Mucosa of descending colon (tissue), 3 donors: Measurements from ENCODE around the gene YTHDF1. TPM values are rescaled to one million over a fixed set of nuclear protein-coding genes. Genes with fewer than 3 reads are reported as not detected.

Experiments
- ATAC-seq: fragments of 200-7000 bp; cut with Tn5 transposase; one replicate; pipeline ENCODE4 v1.9.1; 2020; ENCODE audit warnings: mild to moderate bottlenecking, moderate library complexity
- DNase-seq, 3 donors: peaks; one replicate each; pipeline ENCODE4 v3.0.0-alpha.2; 2020
- H3K36me3 ChIP-seq: fragments of 200-600 bp; one replicate; pipeline ENCODE4 v1.8.0; 2021; ENCODE audit warnings: low read depth, mild to moderate bottlenecking
- H3K4me1 ChIP-seq: fragments of 200-600 bp; one replicate; pipeline ENCODE4 v1.8.0; 2021; ENCODE audit warnings: low read depth, mild to moderate bottlenecking
- H3K4me3 ChIP-seq: fragments of 200-600 bp; one replicate; pipeline ENCODE4 v1.8.0; 2021; ENCODE audit warnings: mild to moderate bottlenecking
- H3K9me3 ChIP-seq: fragments of 200-600 bp; one replicate; pipeline ENCODE4 v1.8.0; 2021; ENCODE audit warnings: mild to moderate bottlenecking
- intact Hi-C, 2 donors: fragments of 100-400 bp; cut with DNase I in 1 of 2; cut with micrococcal nuclease in 1 of 2; formaldehyde crosslinking; loops; one replicate each; pipeline versions ENCODE4 v1.11.0 to v1.11.1; 2022; cut with DNase I, micrococcal nuclease
- total RNA-seq, 3 donors: library from RNA; stranded (reverse); fragmentation: NEBNext Ultra II Directional in 2 of 3; extraction: Animal tissue kit (Norgen Biotek cat#: 25700) in 2 of 3; gene quantifications; one replicate each; pipeline versions ENCODE4 v1.2.1 to v1.2.4, GENCODE V29; 2021 to 2023
- TF ChIP-seq, protein P1 (sequence below): fragments of 200-600 bp; IDR thresholded peaks from one replicate; pipeline ENCODE4 v1.8.0; 2022; ENCODE audit warnings: antibody characterized with exemption, mild to moderate bottlenecking
- donor health status: DM: no; HTN: no; CAD: no; lungs with moderate emphysema.
- donor health status: DM: no; HTN: no; CAD: no.
- donor health status: DM: no; HTN: yes; CAD: no.

The YTHDF1 gene
- total RNA-seq, 3 donors from 2014 or later = 32.0 to 37.2 (median 34.2) TPM

- Histone ChIP-seq H3K4me3 (no peak overlapping the region), H3K4me1 (peaks cover 14% of the 10 kb centered on the region), H3K36me3 (no peaks in the 10 kb centered on the region), H3K9me3 (no peaks in the 10 kb centered on the region)
- intact Hi-C loops = loop anchor here in 1 of 2 donors (10.0 kb wide), 1 partner anchor 123 kb away; no protein-coding TSS in a partner anchor
- ATAC-seq (no peak), DNase-seq (no peak)
- TF ChIP-seq, protein P1, sequence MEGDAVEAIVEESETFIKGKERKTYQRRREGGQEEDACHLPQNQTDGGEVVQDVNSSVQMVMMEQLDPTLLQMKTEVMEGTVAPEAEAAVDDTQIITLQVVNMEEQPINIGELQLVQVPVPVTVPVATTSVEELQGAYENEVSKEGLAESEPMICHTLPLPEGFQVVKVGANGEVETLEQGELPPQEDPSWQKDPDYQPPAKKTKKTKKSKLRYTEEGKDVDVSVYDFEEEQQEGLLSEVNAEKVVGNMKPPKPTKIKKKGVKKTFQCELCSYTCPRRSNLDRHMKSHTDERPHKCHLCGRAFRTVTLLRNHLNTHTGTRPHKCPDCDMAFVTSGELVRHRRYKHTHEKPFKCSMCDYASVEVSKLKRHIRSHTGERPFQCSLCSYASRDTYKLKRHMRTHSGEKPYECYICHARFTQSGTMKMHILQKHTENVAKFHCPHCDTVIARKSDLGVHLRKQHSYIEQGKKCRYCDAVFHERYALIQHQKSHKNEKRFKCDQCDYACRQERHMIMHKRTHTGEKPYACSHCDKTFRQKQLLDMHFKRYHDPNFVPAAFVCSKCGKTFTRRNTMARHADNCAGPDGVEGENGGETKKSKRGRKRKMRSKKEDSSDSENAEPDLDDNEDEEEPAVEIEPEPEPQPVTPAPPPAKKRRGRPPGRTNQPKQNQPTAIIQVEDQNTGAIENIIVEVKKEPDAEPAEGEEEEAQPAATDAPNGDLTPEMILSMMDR = no peak
These were observed 38.0 kb downstream of the YTHDF1 start for GRCh38 chr20:63177785-63178445.

DNA sequence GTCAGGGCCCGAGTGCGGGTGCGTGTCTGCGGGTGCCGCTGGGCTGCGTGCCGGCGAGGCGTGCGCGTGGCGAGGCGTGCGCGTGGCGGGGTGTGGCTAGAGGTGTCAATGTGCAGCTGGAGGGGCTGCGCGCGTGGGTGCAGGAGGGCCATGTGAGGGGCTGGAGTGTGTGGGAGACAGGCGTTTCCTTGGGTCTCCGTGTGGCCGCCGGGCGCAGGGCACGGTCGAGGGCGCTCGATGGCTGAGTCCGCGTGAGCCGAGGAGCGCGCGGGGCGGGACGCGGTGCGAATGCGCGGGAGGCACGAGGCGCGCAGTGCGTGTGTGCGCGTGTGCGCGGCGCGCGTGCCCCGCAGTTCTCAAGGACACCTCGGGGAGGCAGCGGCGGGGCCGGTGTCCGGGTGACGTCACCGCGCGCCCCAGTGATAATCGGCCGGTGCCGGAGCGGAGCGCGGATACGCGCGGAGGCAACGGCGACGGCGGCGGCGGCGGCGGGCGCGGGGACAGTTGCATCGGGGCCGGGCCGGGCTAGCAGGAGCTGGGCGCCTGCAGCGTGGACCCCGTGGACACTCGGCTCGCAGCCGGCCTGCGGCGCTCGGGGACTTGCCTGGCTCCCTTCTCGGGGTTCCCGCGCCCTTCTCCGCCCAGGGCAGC is 38.7 kb downstream of the YTHDF1 start:
- no peak for ATAC-seq
- peaks cover 14% of the 10 kb centered on the region for H3K4me1 ChIP-seq
- TF ChIP-seq, protein P1 = no peak
- DNase-seq = no peak
- H3K36me3 ChIP-seq = no peaks in the 10 kb centered on the region
- intact Hi-C loops = loop anchor here in 1 of 2 donors (10.0 kb wide), 1 partner anchor 122 kb away; no protein-coding TSS in a partner anchor
- H3K9me3 ChIP-seq = no peaks in the 10 kb centered on the region
- no peak overlapping the region for H3K4me3 ChIP-seq

DNA sequence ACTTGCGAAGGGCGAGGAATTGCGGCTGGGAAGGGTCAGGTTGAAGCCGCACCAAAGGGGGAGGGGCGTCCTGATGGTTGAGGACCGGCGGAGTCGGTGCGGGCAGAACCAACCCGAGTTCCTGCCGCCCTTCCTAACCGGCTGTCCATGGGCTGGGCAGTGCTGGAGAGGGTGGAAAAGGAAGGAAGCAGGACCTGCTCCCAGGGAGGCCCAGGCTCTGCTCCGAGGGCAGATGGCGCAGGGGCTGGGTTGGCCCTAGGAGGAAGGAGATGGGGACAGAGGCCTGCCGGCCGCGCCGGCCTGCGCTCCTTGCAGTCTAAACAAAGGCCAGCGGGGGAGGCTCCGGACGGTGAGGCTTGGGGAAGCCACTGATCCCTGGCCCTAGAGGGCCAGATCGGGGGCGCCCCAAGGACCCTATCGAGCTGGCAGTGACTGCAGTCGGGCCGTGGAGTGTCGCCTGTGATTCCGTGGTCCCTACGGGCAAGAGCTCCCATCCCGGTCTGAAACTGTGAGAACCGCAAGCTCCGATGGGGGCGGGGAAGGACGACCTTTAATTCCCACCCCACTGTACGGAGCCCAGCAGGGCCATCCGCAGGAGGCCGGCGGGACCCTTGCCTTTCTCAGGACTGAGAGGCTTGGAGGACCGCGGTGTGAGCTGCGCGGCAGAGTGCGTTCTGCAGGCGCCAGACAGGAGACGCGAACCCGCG is 39.4 kb downstream of the YTHDF1 start:
- intact Hi-C loops = loop anchor here in 1 of 2 donors (10.0 kb wide), 1 partner anchor 122 kb away; no protein-coding TSS in a partner anchor
- H3K36me3 ChIP-seq = no peaks in the 10 kb centered on the region

GRCh38 chr20:63176034-63176426 is 39.9 kb downstream of the YTHDF1 start:
- Histone ChIP-seq H3K36me3 (no peaks in the 10 kb centered on the region), H3K9me3 (no peaks in the 10 kb centered on the region), H3K4me3 (no peak overlapping the region), H3K4me1 (peaks cover 14% of the 10 kb centered on the region)
- DNase-seq = no peak
- intact Hi-C loops = loop anchor here in 1 of 2 donors (10.0 kb wide), 1 partner anchor 121 kb away; no protein-coding TSS in a partner anchor
- no peak for ATAC-seq
- TF ChIP-seq, protein P1 = no peak

More for the DNA sequence above, 39.4 kb downstream of the YTHDF1 start:
- Histone ChIP-seq H3K4me3 (no peak overlapping the region), H3K9me3 (no peaks in the 10 kb centered on the region), H3K4me1 (peaks cover 14% of the 10 kb centered on the region)
- ATAC-seq (no peak), DNase-seq (no peak)
- TF ChIP-seq, protein P1 = no peak

GRCh38 chr20:63175038-63175895 is 40.7 kb downstream of the YTHDF1 start:
- Histone ChIP-seq H3K4me3 (no peak overlapping the region), H3K4me1 (peaks cover 14% of the 10 kb centered on the region), H3K9me3 (no peaks in the 10 kb centered on the region), H3K36me3 (no peaks in the 10 kb centered on the region)
- TF ChIP-seq, protein P1 = no peak
- no peak for ATAC-seq
- DNase-seq = no peak
- intact Hi-C loops = loop anchor here in 1 of 2 donors (10.0 kb wide), 1 partner anchor 120 kb away; no protein-coding TSS in a partner anchor
